Smooth muscle cell (in vitro differentiated cells): ENCODE results near the gene NHSL2. TPM values are rescaled to one million over a fixed set of nuclear protein-coding genes. Genes with fewer than 3 reads are reported as not detected.

Experiments
- DNase-seq: peaks from one replicate; lab custom pipeline; 2025; ENCODE audit not compliant: unreplicated experiment; lab: John Stamatoyannopoulos, UW
- H2AFZ ChIP-seq: fragments of 200-600 bp; sonication (generic); 2 replicates; pipeline ENCODE4 v1.6.0; 2016; ENCODE audit warnings: antibody characterized with exemption, low read depth, mild to moderate bottlenecking
- H3F3A ChIP-seq: fragments of 200-600 bp; sonication (generic); 2 replicates; pipeline ENCODE4 v1.6.0; 2017; ENCODE audit warnings: antibody characterized with exemption, low read depth
- H3K27ac ChIP-seq: fragments of 200-600 bp; sonication (generic); 2 replicates; pipeline ENCODE4 v1.5.1; 2016; ENCODE audit warnings: low read depth, mild to moderate bottlenecking
- H3K27me3 ChIP-seq: fragments of 200-600 bp; sonication (generic); 2 replicates; pipeline ENCODE4 v1.6.1; 2016; ENCODE audit warnings: low read depth, mild to moderate bottlenecking
- H3K36me3 ChIP-seq: fragments of 200-600 bp; sonication (generic); 2 replicates; pipeline ENCODE4 v1.5.1; 2016; ENCODE audit warnings: low read depth
- H3K4me1 ChIP-seq: fragments of 200-600 bp; sonication (generic); 2 replicates; pipeline ENCODE4 v1.5.1; 2016; ENCODE audit warnings: low read depth
- H3K4me2 ChIP-seq: fragments of 200-600 bp; sonication (generic); 2 replicates; pipeline ENCODE4 v1.6.0; 2016; ENCODE audit warnings: mild to moderate bottlenecking
- H3K4me3 ChIP-seq: fragments of 200-600 bp; sonication (generic); 2 replicates; pipeline ENCODE4 v1.5.1; 2016; ENCODE audit warnings: mild to moderate bottlenecking
- H3K79me2 ChIP-seq: fragments of 200-600 bp; sonication (generic); 2 replicates; pipeline ENCODE4 v1.6.0; 2016; ENCODE audit warnings: low read depth, mild to moderate bottlenecking
- H3K9ac ChIP-seq: fragments of 200-600 bp; sonication (generic); 2 replicates; pipeline ENCODE4 v1.6.0; 2016; ENCODE audit warnings: low read depth
- H3K9me3 ChIP-seq: fragments of 200-600 bp; sonication (generic); replicated peaks from 2 replicates; pipeline ENCODE4 v1.5.1; 2016; ENCODE audit warnings: low read depth
- H4K20me1 ChIP-seq: fragments of 200-600 bp; sonication (generic); 2 replicates; pipeline ENCODE4 v1.6.0; 2016; ENCODE audit warnings: low read depth
- WGBS: methylation state at CpG from one replicate; pipeline ENCODE4 v1.1.7; 2016; ENCODE audit warnings: low lambda C conversion rate; 5-methylcytosine and 5-hydroxymethylcytosine counted together
- polyA plus RNA-seq: library from polyadenylated mRNA; unstranded; fragments of >200 nt; fragmentation: Nextera tagmentation; extraction: Ambion mirVana; gene quantifications from 2 replicates; pipeline ENCODE4 v1.2.1, GENCODE V29; 2016
- total RNA-seq: library from RNA; depleted of rRNA; stranded (reverse); fragments of >200 nt; gene quantifications from 2 replicates; pipeline ENCODE4 v1.2.3, GENCODE V29; 2014
- TF ChIP-seq, protein P1 (sequence below): fragments of 200-600 bp; sonication (generic); IDR thresholded peaks from 2 replicates; pipeline ENCODE4 v1.5.1; 2017; ENCODE audit warnings: borderline replicate concordance, mild to moderate bottlenecking, antibody characterized with exemption; ENCODE audit not compliant: insufficient read depth, poor library complexity, severe bottlenecking

Gene NHSL2
- total and polyA plus RNA-seq, 2 experiments from 2014 or later = 2.9 to 3.3 TPM

- Histone ChIP-seq H3K4me1 (no peaks in the 10 kb centered on the region), H3K9me3 (no peaks in the 10 kb centered on the region), H3K36me3 (no peaks in the 10 kb centered on the region), H3F3A (no peaks in the 10 kb centered on the region), H3K27ac (no peak overlapping the region), H3K27me3 (no peaks in the 10 kb centered on the region), H2AFZ (no peak overlapping the region), H3K4me3 (no peak overlapping the region), H3K9ac (no peak overlapping the region), H3K4me2 (no peak overlapping the region), H3K79me2 (no peaks in the 10 kb centered on the region), H4K20me1 (no peaks in the 10 kb centered on the region)
- 61% methylated on average over 14 of the region's 14 CpGs for WGBS
- no peak for DNase-seq
- TF ChIP-seq, protein P1, sequence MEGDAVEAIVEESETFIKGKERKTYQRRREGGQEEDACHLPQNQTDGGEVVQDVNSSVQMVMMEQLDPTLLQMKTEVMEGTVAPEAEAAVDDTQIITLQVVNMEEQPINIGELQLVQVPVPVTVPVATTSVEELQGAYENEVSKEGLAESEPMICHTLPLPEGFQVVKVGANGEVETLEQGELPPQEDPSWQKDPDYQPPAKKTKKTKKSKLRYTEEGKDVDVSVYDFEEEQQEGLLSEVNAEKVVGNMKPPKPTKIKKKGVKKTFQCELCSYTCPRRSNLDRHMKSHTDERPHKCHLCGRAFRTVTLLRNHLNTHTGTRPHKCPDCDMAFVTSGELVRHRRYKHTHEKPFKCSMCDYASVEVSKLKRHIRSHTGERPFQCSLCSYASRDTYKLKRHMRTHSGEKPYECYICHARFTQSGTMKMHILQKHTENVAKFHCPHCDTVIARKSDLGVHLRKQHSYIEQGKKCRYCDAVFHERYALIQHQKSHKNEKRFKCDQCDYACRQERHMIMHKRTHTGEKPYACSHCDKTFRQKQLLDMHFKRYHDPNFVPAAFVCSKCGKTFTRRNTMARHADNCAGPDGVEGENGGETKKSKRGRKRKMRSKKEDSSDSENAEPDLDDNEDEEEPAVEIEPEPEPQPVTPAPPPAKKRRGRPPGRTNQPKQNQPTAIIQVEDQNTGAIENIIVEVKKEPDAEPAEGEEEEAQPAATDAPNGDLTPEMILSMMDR = no peak
Observed at GRCh38 chrX:72027024-72027913, 116.6 kb downstream of the NHSL2 start.

DNA sequence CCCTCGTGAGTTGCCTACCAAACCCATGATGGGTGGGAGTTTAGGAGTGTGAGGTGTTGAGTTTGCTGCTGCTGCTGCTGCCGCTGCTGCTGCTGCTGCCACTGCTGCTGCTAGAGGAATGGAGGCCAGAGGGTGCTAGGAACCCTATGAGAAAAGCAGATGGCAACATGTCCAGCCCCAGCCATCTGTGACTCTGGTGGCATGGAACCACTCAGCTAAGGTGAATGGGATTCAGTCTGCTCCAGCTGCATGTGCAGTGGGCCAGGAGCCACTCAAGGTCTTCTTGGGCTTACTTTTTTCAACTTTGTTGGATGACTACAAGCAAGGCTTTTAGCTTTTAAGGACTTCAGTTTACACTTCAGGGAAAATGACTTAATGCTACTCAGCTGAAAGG is 117.3 kb downstream of the NHSL2 start:
- H3K9ac ChIP-seq = no peak overlapping the region
- H3K4me2 ChIP-seq = no peak overlapping the region
- 68% methylated on average over 2 of the region's 2 CpGs for WGBS

GRCh38 chrX:72028701-72029470 is 118.2 kb downstream of the NHSL2 start:
- H2AFZ ChIP-seq = no peak overlapping the region
- 79% methylated on average over 6 of the region's 6 CpGs for WGBS
- TF ChIP-seq, protein P1 = no peak
- no peaks in the 10 kb centered on the region for H3K4me1 ChIP-seq
- no peaks in the 10 kb centered on the region for H3K9me3 ChIP-seq
- H3K4me3 ChIP-seq = no peak overlapping the region
- H3F3A ChIP-seq = no peaks in the 10 kb centered on the region
- no peaks in the 10 kb centered on the region for H3K79me2 ChIP-seq
- H3K36me3 ChIP-seq = no peaks in the 10 kb centered on the region
- H3K27me3 ChIP-seq = no peaks in the 10 kb centered on the region
- H3K27ac ChIP-seq = no peak overlapping the region
- no peaks in the 10 kb centered on the region for H4K20me1 ChIP-seq
- no peak overlapping the region for H3K9ac ChIP-seq
- H3K4me2 ChIP-seq = peak overlapping the region; percentile 66
- no peak for DNase-seq

More for the DNA sequence above, 117.3 kb downstream of the NHSL2 start:
- no peak overlapping the region for H2AFZ ChIP-seq
- no peaks in the 10 kb centered on the region for H4K20me1 ChIP-seq
- no peaks in the 10 kb centered on the region for H3K9me3 ChIP-seq
- H3K4me1 ChIP-seq = no peaks in the 10 kb centered on the region
- no peaks in the 10 kb centered on the region for H3K27me3 ChIP-seq
- DNase-seq = no peak
- H3K27ac ChIP-seq = no peak overlapping the region
- H3K79me2 ChIP-seq = no peaks in the 10 kb centered on the region
- no peaks in the 10 kb centered on the region for H3F3A ChIP-seq
- H3K4me3 ChIP-seq = no peak overlapping the region
- TF ChIP-seq, protein P1 = no peak
- H3K36me3 ChIP-seq = no peaks in the 10 kb centered on the region
